Measurements from ENCODE around the gene SEZ6L. TPM values are rescaled to one million over a fixed set of nuclear protein-coding genes. Genes with fewer than 3 reads are reported as not detected.

Gene SEZ6L
- polyA plus RNA-seq, 1 donor from 2014 or later = 31.9 TPM

- Histone ChIP-seq H4K20me1 (ENCODE audit: insufficient read depth) (no peaks in the 10 kb centered on the region), H3K27me3 (ENCODE audit: insufficient read depth, low read depth, low read length) (no peaks in the 10 kb centered on the region), H3K79me2 (replicated peaks; ENCODE audit: insufficient read depth, low read length) (no peaks in the 10 kb centered on the region), H2AFZ (ENCODE audit: low read depth, low read length) (no peak overlapping the region), H3K9me2 (ENCODE audit: insufficient read depth, low read length) (no peaks in the 10 kb centered on the region), H3K9me3 (ENCODE audit: low read length) (no peaks in the 10 kb centered on the region), H3K27ac (ENCODE audit: low read length) (no peak overlapping the region), H3K9ac (ENCODE audit: low read length) (no peak overlapping the region), H3K36me3 (ENCODE audit: insufficient read depth, low read length) (no peaks in the 10 kb centered on the region), H3K4me3 (ENCODE audit: low read length) (no peak overlapping the region), H3F3A (ENCODE audit: insufficient read depth, low read length, poor library complexity, severe bottlenecking) (no peaks in the 10 kb centered on the region), H3K4me2 (ENCODE audit: low read length) (no peak overlapping the region)
- TF ChIP-seq RAD21 (conservative IDR thresholded peaks at IDR 0.05) = no peak
- TF ChIP-seq EZH2 (IDR thresholded peaks at IDR 0.05; ENCODE audit: borderline replicate concordance, insufficient read depth, low read length, poor library complexity, severe bottlenecking) = no peak
- no peak for TF ChIP-seq TAF1 (IDR thresholded peaks at IDR 0.05; ENCODE audit: low read depth)
- no peak for TF ChIP-seq EP300 (conservative IDR thresholded peaks at IDR 0.05; ENCODE audit: poor library complexity, severe bottlenecking)
- TF ChIP-seq SMC3 (conservative IDR thresholded peaks at IDR 0.05; ENCODE audit: poor library complexity) = no peak
- no peak for TF ChIP-seq CTCF (IDR thresholded peaks at IDR 0.05; ENCODE audit: poor library complexity, severe bottlenecking)
- TF ChIP-seq MXI1 (conservative IDR thresholded peaks at IDR 0.05; ENCODE audit: poor library complexity, severe bottlenecking) = no peak
- TF ChIP-seq, protein P1, sequence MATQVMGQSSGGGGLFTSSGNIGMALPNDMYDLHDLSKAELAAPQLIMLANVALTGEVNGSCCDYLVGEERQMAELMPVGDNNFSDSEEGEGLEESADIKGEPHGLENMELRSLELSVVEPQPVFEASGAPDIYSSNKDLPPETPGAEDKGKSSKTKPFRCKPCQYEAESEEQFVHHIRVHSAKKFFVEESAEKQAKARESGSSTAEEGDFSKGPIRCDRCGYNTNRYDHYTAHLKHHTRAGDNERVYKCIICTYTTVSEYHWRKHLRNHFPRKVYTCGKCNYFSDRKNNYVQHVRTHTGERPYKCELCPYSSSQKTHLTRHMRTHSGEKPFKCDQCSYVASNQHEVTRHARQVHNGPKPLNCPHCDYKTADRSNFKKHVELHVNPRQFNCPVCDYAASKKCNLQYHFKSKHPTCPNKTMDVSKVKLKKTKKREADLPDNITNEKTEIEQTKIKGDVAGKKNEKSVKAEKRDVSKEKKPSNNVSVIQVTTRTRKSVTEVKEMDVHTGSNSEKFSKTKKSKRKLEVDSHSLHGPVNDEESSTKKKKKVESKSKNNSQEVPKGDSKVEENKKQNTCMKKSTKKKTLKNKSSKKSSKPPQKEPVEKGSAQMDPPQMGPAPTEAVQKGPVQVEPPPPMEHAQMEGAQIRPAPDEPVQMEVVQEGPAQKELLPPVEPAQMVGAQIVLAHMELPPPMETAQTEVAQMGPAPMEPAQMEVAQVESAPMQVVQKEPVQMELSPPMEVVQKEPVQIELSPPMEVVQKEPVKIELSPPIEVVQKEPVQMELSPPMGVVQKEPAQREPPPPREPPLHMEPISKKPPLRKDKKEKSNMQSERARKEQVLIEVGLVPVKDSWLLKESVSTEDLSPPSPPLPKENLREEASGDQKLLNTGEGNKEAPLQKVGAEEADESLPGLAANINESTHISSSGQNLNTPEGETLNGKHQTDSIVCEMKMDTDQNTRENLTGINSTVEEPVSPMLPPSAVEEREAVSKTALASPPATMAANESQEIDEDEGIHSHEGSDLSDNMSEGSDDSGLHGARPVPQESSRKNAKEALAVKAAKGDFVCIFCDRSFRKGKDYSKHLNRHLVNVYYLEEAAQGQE (IDR thresholded peaks at IDR 0.05; ENCODE audit: borderline replicate concordance) = no peak
- no peak for TF ChIP-seq POLR2AphosphoS5 (IDR thresholded peaks at IDR 0.05)
These were observed 222.4 kb downstream of the SEZ6L start for GRCh38 chr22:26391623-26392022.

GRCh38 chr22:26393929-26394328, 224.7 kb downstream of the SEZ6L start:
- Histone ChIP-seq H2AFZ (ENCODE audit: low read depth, low read length) (no peak overlapping the region), H3K9ac (ENCODE audit: low read length) (no peak overlapping the region), H3K27ac (ENCODE audit: low read length) (no peak overlapping the region), H3K9me3 (ENCODE audit: low read length) (no peaks in the 10 kb centered on the region), H3K79me2 (replicated peaks; ENCODE audit: insufficient read depth, low read length) (no peaks in the 10 kb centered on the region), H3K27me3 (ENCODE audit: insufficient read depth, low read depth, low read length) (no peaks in the 10 kb centered on the region), H4K20me1 (ENCODE audit: insufficient read depth) (no peaks in the 10 kb centered on the region), H3K9me2 (ENCODE audit: insufficient read depth, low read length) (no peaks in the 10 kb centered on the region), H3K36me3 (ENCODE audit: insufficient read depth, low read length) (no peaks in the 10 kb centered on the region), H3K4me3 (ENCODE audit: low read length) (no peak overlapping the region), H3K4me2 (ENCODE audit: low read length) (no peak overlapping the region), H3F3A (ENCODE audit: insufficient read depth, low read length, poor library complexity, severe bottlenecking) (no peaks in the 10 kb centered on the region)
- TF ChIP-seq SMC3 (conservative IDR thresholded peaks at IDR 0.05; ENCODE audit: poor library complexity) (no peak), EZH2 (IDR thresholded peaks at IDR 0.05; ENCODE audit: borderline replicate concordance, insufficient read depth, low read length, poor library complexity, severe bottlenecking) (no peak), CTCF (IDR thresholded peaks at IDR 0.05; ENCODE audit: poor library complexity, severe bottlenecking) (no peak), MXI1 (conservative IDR thresholded peaks at IDR 0.05; ENCODE audit: poor library complexity, severe bottlenecking) (no peak), TAF1 (IDR thresholded peaks at IDR 0.05; ENCODE audit: low read depth) (no peak), EP300 (conservative IDR thresholded peaks at IDR 0.05; ENCODE audit: poor library complexity, severe bottlenecking) (no peak), POLR2AphosphoS5 (IDR thresholded peaks at IDR 0.05) (no peak), RAD21 (conservative IDR thresholded peaks at IDR 0.05) (no peak)
- TF ChIP-seq, protein P1 (IDR thresholded peaks at IDR 0.05; ENCODE audit: borderline replicate concordance) = no peak

Measured in neural cell (in vitro differentiated cells).